Colonic mucosa (tissue), 4 donors: Measurements from ENCODE around the gene KLHL11. TPM values are rescaled to one million over a fixed set of nuclear protein-coding genes. Genes with fewer than 3 reads are reported as not detected.

ENCODE experiments used
- DNase-seq: peaks from one replicate; pipeline ENCODE4 v3.0.0-alpha.2; 2020
- H3K27ac ChIP-seq: fragments of 200-600 bp; one replicate; pipeline ENCODE4 v1.8.0; 2021
- H3K27me3 ChIP-seq: fragments of 200-600 bp; one replicate; pipeline ENCODE4 v1.8.0; 2021
- H3K36me3 ChIP-seq: fragments of 200-600 bp; one replicate; pipeline ENCODE4 v1.8.0; 2021
- H3K4me1 ChIP-seq: fragments of 200-600 bp; one replicate; pipeline ENCODE4 v1.8.0; 2021; ENCODE audit warnings: mild to moderate bottlenecking
- H3K4me3 ChIP-seq: fragments of 200-600 bp; one replicate; pipeline ENCODE4 v1.8.0; 2021
- H3K9ac ChIP-seq, 2 donors: one replicate each; pipeline ENCODE4 v1.7.0; 2013; ENCODE audit warnings: control low read depth in 2 of 2, low read depth in 2 of 2, low read length in 2 of 2
- H3K9me3 ChIP-seq: fragments of 200-600 bp; one replicate; pipeline ENCODE4 v1.8.0; 2021
- intact Hi-C: fragments of 100-400 bp; cut with DNase I; formaldehyde crosslinking; loops from one replicate; pipeline ENCODE4 v1.14.1; 2022
- total RNA-seq, 2 donors: library from RNA; stranded (reverse); fragmentation: NEBNext Ultra II Directional in 1 of 2; extraction: Animal tissue kit (Norgen Biotek cat#: 25700) in 1 of 2; gene quantifications; one replicate each; pipeline ENCODE4 v1.2.1, GENCODE V29; 2021
- TF ChIP-seq, protein P1 (sequence below): fragments of 200-600 bp; IDR thresholded peaks from one replicate; pipeline ENCODE4 v1.8.0; 2022; ENCODE audit warnings: antibody characterized with exemption, mild to moderate bottlenecking
- donor health status: healthy.
- donor health status: DM: no; HTN: no; CAD: no.
- donor health status: DM: no; HTN: no; CAD: no.

Gene KLHL11
- total RNA-seq: 10 to 100 TPM in 1 of 2 donors, 1 to 10 TPM in 1; 10.0 to 14.0 TPM

GRCh38 chr17:41864836-41865595 lies at the start of gene KLHL11:
TSS of gene KLHL11 (minus strand) at chr17:41865423. CDS start at chr17:41865370, 53 bp downstream.
- H3K4me1 ChIP-seq: peaks cover 4% of the 10 kb centered on the region
- no peaks in the 10 kb centered on the region for H3K27me3 ChIP-seq
- intact Hi-C loops: no loop called here
- DNase-seq: peak; percentile 91
- H3K4me3 ChIP-seq: peak within 1 kb of the TSS; percentile 93
- H3K27ac ChIP-seq: peak within 1 kb of the TSS; percentile 82
- TF ChIP-seq, protein P1, sequence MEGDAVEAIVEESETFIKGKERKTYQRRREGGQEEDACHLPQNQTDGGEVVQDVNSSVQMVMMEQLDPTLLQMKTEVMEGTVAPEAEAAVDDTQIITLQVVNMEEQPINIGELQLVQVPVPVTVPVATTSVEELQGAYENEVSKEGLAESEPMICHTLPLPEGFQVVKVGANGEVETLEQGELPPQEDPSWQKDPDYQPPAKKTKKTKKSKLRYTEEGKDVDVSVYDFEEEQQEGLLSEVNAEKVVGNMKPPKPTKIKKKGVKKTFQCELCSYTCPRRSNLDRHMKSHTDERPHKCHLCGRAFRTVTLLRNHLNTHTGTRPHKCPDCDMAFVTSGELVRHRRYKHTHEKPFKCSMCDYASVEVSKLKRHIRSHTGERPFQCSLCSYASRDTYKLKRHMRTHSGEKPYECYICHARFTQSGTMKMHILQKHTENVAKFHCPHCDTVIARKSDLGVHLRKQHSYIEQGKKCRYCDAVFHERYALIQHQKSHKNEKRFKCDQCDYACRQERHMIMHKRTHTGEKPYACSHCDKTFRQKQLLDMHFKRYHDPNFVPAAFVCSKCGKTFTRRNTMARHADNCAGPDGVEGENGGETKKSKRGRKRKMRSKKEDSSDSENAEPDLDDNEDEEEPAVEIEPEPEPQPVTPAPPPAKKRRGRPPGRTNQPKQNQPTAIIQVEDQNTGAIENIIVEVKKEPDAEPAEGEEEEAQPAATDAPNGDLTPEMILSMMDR: no peak
- no peaks in the 10 kb centered on the region for H3K9me3 ChIP-seq
- H3K36me3 ChIP-seq: peaks cover 4% of the 10 kb centered on the region
- peak within 1 kb of the TSS; percentile 86 to 98 for H3K9ac ChIP-seq

DNA sequence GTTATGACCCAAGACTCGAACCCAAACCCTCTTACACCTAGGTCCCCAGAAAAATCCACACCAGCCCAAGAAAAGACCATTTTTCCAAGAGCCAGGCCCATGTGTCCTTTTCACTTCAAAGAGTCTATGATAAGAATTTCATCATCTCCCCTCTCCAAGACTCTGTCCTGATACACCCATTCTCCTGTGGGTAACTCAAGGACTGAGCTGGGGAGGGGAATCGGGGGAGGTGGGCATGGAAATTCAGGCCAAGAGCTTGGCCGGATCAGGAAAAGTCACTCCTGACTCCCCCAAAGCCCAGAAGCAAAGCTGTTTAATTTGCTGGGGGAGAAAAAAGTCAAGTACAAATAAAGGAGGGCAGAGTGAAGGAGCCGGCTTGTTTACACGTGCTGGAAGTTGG lies 49.8 kb upstream of the KLHL11 start:
- H3K9me3 ChIP-seq: no peaks in the 10 kb centered on the region
- no peak overlapping the region for H3K4me3 ChIP-seq
- no peak overlapping the region for H3K27ac ChIP-seq
- no peaks in the 10 kb centered on the region for H3K27me3 ChIP-seq
- no peak overlapping the region for H3K9ac ChIP-seq
- intact Hi-C loops: no loop called here
- DNase-seq: no peak
- peaks cover 24% of the 10 kb centered on the region for H3K36me3 ChIP-seq
- TF ChIP-seq, protein P1: no peak
- peaks cover 14% of the 10 kb centered on the region for H3K4me1 ChIP-seq

DNA sequence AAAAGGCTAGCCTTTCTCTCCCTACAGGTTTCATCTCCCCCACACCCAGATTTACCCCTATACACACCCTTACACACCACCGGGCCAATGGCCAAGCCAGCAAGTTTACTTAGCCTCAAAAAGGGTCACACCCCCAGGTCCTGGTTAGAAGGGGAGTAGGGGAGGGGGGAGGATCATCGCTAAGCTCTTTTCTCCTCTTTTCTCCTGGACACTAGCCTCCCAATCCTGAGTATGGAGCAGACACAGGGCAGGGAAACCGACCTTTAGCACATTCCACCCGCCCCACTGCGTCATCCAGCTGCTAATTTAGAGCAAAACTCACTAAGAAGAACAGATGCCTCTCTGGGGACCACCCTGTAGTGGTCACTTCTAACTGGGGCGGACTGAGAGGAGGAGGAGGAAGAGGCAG lies 49.1 kb upstream of the KLHL11 start:
- Histone ChIP-seq H3K9ac (no peak overlapping the region), H3K4me1 (peaks cover 9% of the 10 kb centered on the region), H3K27ac (no peak overlapping the region), H3K9me3 (no peaks in the 10 kb centered on the region), H3K36me3 (peaks cover 29% of the 10 kb centered on the region), H3K4me3 (no peak overlapping the region), H3K27me3 (no peaks in the 10 kb centered on the region)
- DNase-seq: no peak
- TF ChIP-seq, protein P1: no peak
- intact Hi-C loops: no loop called here

- H3K4me3 ChIP-seq: no peak overlapping the region
- no peak for DNase-seq
- H3K9ac ChIP-seq: no peak overlapping the region
- no peak overlapping the region for H3K27ac ChIP-seq
- H3K36me3 ChIP-seq: peaks cover 34% of the 10 kb centered on the region
- H3K4me1 ChIP-seq: peaks cover 9% of the 10 kb centered on the region
- intact Hi-C loops: no loop called here
- H3K27me3 ChIP-seq: no peaks in the 10 kb centered on the region
- TF ChIP-seq, protein P1: no peak
- H3K9me3 ChIP-seq: no peaks in the 10 kb centered on the region
These were observed 48.6 kb upstream of the KLHL11 start for GRCh38 chr17:41913798-41914197.

- DNase-seq: no peak
- no peak overlapping the region for H3K27ac ChIP-seq
- H3K9ac ChIP-seq: no peak overlapping the region
- TF ChIP-seq, protein P1: no peak
- intact Hi-C loops: no loop called here
- H3K27me3 ChIP-seq: no peaks in the 10 kb centered on the region
- peaks cover 9% of the 10 kb centered on the region for H3K4me1 ChIP-seq
- no peak overlapping the region for H3K4me3 ChIP-seq
- H3K36me3 ChIP-seq: peaks cover 35% of the 10 kb centered on the region
- H3K9me3 ChIP-seq: no peaks in the 10 kb centered on the region
These were observed 47.7 kb upstream of the KLHL11 start for GRCh38 chr17:41912925-41913324.
